ENCODE results near the gene NMUR1.

NMUR1 gene

DNA sequence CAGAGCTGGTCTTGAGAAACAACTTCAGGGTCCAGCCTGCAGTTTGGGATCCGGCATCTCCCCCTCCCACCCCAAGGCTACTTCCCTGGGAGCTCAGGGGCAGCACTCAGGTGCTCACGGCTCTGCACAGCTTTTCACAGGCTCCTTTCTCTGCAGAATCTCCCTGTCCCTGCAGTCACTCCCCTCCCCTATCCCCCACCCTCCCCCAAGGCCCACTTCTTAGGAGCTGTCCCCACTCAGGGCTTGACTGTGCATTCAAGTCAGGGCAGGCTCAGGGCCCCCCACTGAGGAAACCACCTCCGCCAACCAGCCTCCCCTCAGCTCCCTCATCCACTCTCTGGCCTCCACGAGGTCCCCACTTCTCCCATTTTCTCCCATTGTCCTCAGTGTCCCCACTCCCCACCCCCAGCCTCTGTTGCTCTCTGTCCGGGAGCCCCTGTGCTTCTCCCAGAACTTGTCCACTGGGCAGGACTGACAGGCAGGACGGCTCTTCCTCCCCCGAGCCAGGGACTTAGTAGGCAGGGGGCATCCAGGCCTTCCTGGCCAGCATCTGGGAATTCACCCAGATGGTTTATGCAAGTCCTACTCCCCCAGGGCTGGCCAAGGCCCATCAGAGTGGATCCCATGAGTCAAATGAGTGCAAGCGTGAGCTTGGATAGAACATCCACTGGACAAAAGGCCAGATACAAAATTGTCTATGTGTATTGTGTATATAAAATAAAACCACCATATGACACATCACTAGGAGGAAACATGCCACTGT, 7.6 kb downstream of the NMUR1 start:
- Histone ChIP-seq H3K36me3 (ENCODE audit: insufficient read depth, low read length) (no peaks in the 10 kb centered on the region), H2AFZ (ENCODE audit: low read length) (no peak overlapping the region), H3K9me2 (ENCODE audit: low read depth, low read length) (no peaks in the 10 kb centered on the region), H3K27me3 (ENCODE audit: insufficient read depth, low read length) (peaks cover 15% of the 10 kb centered on the region; the same call in 1 of the 2 replicates), H3K4me1 (ENCODE audit: insufficient read depth, low read length, severe bottlenecking) (no peaks in the 10 kb centered on the region), H3K79me2 (ENCODE audit: insufficient read depth, low read length) (no peaks in the 10 kb centered on the region), H3F3A (ENCODE audit: insufficient read depth, low read length) (no peaks in the 10 kb centered on the region), H3K4me3 (ENCODE audit: low read depth, low read length, poor library complexity, severe bottlenecking) (no peak overlapping the region), H4K20me1 (ENCODE audit: insufficient read depth, low read length) (no peaks in the 10 kb centered on the region), H3K9me3 (ENCODE audit: low read length) (no peaks in the 10 kb centered on the region), H3K27ac (ENCODE audit: low read depth, low read length, poor library complexity, severe bottlenecking) (no peak overlapping the region), H3K9ac (ENCODE audit: low read length) (no peak overlapping the region), H3K4me2 (ENCODE audit: low read length) (no peak overlapping the region)
- TF ChIP-seq EZH2 (IDR thresholded peaks at IDR 0.05; ENCODE audit: borderline replicate concordance, low read length) = no peak
- TF ChIP-seq, protein P1, sequence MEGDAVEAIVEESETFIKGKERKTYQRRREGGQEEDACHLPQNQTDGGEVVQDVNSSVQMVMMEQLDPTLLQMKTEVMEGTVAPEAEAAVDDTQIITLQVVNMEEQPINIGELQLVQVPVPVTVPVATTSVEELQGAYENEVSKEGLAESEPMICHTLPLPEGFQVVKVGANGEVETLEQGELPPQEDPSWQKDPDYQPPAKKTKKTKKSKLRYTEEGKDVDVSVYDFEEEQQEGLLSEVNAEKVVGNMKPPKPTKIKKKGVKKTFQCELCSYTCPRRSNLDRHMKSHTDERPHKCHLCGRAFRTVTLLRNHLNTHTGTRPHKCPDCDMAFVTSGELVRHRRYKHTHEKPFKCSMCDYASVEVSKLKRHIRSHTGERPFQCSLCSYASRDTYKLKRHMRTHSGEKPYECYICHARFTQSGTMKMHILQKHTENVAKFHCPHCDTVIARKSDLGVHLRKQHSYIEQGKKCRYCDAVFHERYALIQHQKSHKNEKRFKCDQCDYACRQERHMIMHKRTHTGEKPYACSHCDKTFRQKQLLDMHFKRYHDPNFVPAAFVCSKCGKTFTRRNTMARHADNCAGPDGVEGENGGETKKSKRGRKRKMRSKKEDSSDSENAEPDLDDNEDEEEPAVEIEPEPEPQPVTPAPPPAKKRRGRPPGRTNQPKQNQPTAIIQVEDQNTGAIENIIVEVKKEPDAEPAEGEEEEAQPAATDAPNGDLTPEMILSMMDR (IDR thresholded peaks at IDR 0.05; ENCODE audit: low read length) = no peak

DNA sequence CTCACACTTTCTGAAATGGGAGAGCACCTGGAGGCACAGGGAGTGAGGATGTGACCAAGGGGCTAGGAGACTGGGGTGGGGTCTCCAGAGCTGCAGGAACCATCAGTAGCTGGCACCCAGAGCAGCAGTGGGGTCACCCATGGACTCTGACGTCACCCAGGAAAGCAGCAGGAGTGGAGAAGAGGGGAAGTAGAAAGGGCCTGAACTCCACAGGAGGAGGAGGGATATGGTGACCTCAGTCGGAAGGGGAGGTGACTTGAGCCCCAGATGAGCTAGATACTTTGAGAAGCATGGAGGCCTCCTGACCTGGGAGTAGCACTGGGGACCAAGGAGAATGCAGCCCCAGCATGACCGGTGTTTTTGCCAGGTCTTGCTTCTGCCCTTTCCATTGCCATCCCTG, 8.8 kb downstream of the NMUR1 start:
- Histone ChIP-seq H4K20me1 (ENCODE audit: insufficient read depth, low read length) (no peaks in the 10 kb centered on the region), H3K4me1 (ENCODE audit: insufficient read depth, low read length, severe bottlenecking) (no peaks in the 10 kb centered on the region)
- no peak for TF ChIP-seq EZH2 (IDR thresholded peaks at IDR 0.05; ENCODE audit: borderline replicate concordance, low read length)
- TF ChIP-seq, protein P1 (IDR thresholded peaks at IDR 0.05; ENCODE audit: low read length) = no peak

DNA sequence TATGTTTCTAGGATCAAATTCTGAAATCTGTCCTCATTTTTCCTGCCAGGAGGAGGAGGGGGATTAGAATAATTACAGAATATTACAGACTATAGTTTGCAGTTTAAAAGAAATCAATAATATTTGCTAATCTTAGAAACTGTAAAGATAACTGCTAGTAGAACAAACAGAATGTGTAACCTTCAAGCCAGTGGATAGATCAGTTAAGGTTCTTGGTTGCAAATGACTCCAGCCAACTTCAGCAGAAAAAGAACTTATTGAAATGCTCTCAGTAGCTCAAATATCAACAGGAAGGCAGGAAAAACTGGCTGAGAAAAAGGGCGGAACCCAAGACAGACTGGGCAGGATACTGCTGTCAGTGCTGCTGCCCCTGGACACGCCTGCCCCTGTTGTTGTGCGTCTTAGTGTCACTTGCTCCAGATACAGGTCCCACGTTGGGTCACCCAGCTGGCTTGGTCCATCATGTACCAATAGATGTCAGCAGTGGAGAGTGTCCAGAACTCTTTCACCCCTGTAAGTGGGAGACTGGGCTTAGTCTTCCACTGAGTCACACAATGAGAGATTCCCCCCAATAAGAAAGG, 10.2 kb downstream of the NMUR1 start:
- Histone ChIP-seq H3K4me1 (ENCODE audit: insufficient read depth, low read length, severe bottlenecking) (peaks cover 6% of the 10 kb centered on the region), H3K27ac (ENCODE audit: low read depth, low read length, poor library complexity, severe bottlenecking) (no peak overlapping the region), H3K4me3 (ENCODE audit: low read depth, low read length, poor library complexity, severe bottlenecking) (no peak overlapping the region), H4K20me1 (ENCODE audit: insufficient read depth, low read length) (no peaks in the 10 kb centered on the region), H3K79me2 (ENCODE audit: insufficient read depth, low read length) (no peaks in the 10 kb centered on the region), H3K9me2 (ENCODE audit: low read depth, low read length) (no peaks in the 10 kb centered on the region), H3K9ac (ENCODE audit: low read length) (no peak overlapping the region), H3K9me3 (ENCODE audit: low read length) (no peaks in the 10 kb centered on the region), H2AFZ (ENCODE audit: low read length) (no peak overlapping the region), H3F3A (ENCODE audit: insufficient read depth, low read length) (no peaks in the 10 kb centered on the region), H3K4me2 (ENCODE audit: low read length) (no peak overlapping the region), H3K27me3 (ENCODE audit: insufficient read depth, low read length) (peaks cover 2% of the 10 kb centered on the region; the same call in 1 of the 2 replicates), H3K36me3 (ENCODE audit: insufficient read depth, low read length) (no peaks in the 10 kb centered on the region)
- no peak for TF ChIP-seq EZH2 (IDR thresholded peaks at IDR 0.05; ENCODE audit: borderline replicate concordance, low read length)
- TF ChIP-seq, protein P1 (IDR thresholded peaks at IDR 0.05; ENCODE audit: low read length) = no peak

More for the DNA sequence above, 8.8 kb downstream of the NMUR1 start:
- Histone ChIP-seq H3K9me3 (ENCODE audit: low read length) (no peaks in the 10 kb centered on the region), H3F3A (ENCODE audit: insufficient read depth, low read length) (no peaks in the 10 kb centered on the region), H2AFZ (ENCODE audit: low read length) (no peak overlapping the region), H3K27me3 (ENCODE audit: insufficient read depth, low read length) (peaks cover 9% of the 10 kb centered on the region; the same call in 1 of the 2 replicates), H3K9me2 (ENCODE audit: low read depth, low read length) (no peaks in the 10 kb centered on the region), H3K4me3 (ENCODE audit: low read depth, low read length, poor library complexity, severe bottlenecking) (no peak overlapping the region), H3K4me2 (ENCODE audit: low read length) (no peak overlapping the region), H3K27ac (ENCODE audit: low read depth, low read length, poor library complexity, severe bottlenecking) (no peak overlapping the region), H3K9ac (ENCODE audit: low read length) (no peak overlapping the region), H3K36me3 (ENCODE audit: insufficient read depth, low read length) (no peaks in the 10 kb centered on the region), H3K79me2 (ENCODE audit: insufficient read depth, low read length) (no peaks in the 10 kb centered on the region)

Measured in OCI-LY1 (cell line).